Measurements from ENCODE around the gene SPEM1.

DNA sequence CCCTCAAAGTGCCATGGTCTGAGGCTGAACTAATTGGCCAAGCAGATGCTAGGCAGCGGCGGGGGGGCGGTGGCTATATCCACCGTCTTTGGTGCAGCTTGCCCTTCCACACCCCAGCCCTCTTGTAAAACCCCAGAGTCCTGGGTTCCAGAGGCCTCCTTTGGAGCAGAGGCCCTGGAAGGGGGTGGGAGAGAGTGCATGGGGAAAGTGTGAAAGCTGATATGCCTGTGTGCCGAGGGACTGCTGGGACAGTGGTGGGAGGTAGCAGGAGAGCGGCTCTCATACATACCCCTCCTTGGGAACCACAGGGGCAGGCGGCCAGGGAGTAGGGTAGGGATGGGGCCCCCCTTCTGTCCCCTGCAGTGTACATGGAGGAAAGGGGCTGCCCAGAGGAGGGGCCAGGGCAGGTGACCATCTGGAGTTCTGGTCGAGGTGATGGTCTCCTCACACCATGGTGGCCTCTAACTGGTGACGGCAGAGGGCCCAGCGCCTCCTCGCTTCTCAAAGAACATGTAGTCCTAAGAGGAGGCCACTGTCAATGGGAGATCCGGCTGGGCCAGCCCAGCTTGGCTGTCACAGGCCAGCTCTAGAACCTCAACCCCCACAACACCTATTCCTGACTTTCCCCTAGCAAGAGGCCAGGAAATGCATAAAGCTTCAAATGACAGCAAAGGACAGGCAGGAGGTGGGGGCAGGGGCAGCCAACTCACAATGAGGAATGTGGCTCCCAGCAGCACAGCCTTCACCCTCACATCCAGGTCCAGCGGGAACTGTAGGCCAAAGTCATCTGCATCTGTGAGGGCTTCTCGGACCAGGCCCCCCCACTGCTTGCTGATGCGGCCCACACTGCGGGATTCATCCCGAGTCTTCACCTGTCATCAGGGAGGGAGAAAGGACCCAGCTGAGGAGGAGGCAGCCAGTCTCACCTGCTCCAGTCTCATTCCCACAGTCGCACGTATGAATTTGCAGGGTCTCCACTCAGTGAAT lies 29.9 kb upstream of the SPEM1 start:
- TF ChIP-seq, protein P1, sequence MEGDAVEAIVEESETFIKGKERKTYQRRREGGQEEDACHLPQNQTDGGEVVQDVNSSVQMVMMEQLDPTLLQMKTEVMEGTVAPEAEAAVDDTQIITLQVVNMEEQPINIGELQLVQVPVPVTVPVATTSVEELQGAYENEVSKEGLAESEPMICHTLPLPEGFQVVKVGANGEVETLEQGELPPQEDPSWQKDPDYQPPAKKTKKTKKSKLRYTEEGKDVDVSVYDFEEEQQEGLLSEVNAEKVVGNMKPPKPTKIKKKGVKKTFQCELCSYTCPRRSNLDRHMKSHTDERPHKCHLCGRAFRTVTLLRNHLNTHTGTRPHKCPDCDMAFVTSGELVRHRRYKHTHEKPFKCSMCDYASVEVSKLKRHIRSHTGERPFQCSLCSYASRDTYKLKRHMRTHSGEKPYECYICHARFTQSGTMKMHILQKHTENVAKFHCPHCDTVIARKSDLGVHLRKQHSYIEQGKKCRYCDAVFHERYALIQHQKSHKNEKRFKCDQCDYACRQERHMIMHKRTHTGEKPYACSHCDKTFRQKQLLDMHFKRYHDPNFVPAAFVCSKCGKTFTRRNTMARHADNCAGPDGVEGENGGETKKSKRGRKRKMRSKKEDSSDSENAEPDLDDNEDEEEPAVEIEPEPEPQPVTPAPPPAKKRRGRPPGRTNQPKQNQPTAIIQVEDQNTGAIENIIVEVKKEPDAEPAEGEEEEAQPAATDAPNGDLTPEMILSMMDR (optimal IDR thresholded peaks at IDR 0.05 in 1 of 3, IDR thresholded peaks at IDR 0.05 in 1 of 3, conservative IDR thresholded peaks at IDR 0.05 in 1 of 3; ENCODE audit: extremely low read depth in 1 of 3, insufficient read depth in 2 of 3, low read length in 3 of 3) = no peak
- no peak for TF ChIP-seq EZH2 (IDR thresholded peaks at IDR 0.05; ENCODE audit: low read length)

All from keratinocyte (primary cell).